WERI-Rb-1 (cell line): Measurements from ENCODE around the gene CRMP1.

Experiments used
- DNase-seq: peaks from one replicate; pipeline ENCODE4 v3.0.0-alpha.2; 2020
- H3K27ac ChIP-seq: fragments of 250-450 bp; sonication (Bioruptor Pico); 2 replicates; pipeline ENCODE4 v1.5.1; 2020; ENCODE audit warnings: mild to moderate bottlenecking, moderate library complexity
- H3K27me3 ChIP-seq: fragments of 250-450 bp; sonication (Bioruptor Pico); 2 replicates; pipeline ENCODE4 v1.5.1; 2021; ENCODE audit warnings: mild to moderate bottlenecking, low read depth, moderate library complexity; ENCODE audit not compliant: insufficient read depth, severe bottlenecking
- H3K36me3 ChIP-seq: fragments of 250-450 bp; sonication (Bioruptor Pico); 2 replicates; pipeline ENCODE4 v1.5.1; 2020; ENCODE audit warnings: mild to moderate bottlenecking, moderate library complexity
- H3K4me3 ChIP-seq: 2 replicates; pipeline ENCODE4 v1.5.1; 2011; ENCODE audit warnings: low read depth, mild to moderate bottlenecking, control low read depth, low read length
- H3K9me3 ChIP-seq: fragments of 250-450 bp; sonication (Bioruptor Pico); 2 replicates; pipeline ENCODE4 v1.5.1; 2021; ENCODE audit warnings: mild to moderate bottlenecking, moderate library complexity; ENCODE audit not compliant: severe bottlenecking
- TF ChIP-seq, protein P1 (sequence below): IDR thresholded peaks from 2 replicates; pipeline ENCODE4 v1.5.1; 2011; ENCODE audit warnings: low read depth, mild to moderate bottlenecking, control low read depth, inconsistent platforms, low read length

Gene CRMP1

DNA sequence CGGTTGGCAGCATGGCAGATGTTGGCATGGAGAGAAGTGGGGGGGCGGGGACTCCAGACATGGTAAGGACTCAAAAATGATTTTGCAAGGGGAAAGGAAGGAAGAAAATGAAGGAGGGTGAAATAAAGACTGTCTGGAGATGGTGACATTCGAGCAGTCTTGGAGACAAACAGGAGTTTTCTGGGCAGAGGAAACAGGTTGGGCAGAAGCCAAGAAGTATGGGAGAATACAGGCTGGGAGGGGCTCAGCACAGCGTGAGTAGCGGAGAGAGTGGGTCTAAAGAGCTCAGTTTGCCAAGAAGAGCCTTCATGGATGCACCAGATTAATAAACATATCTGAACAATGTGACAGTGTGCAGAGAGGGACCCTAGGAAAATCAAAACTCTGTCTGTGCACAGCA, 13.3 kb upstream of the CRMP1 start:
- DNase-seq, result no peak
- no peaks in the 10 kb centered on the region for H3K27me3 ChIP-seq
- no peak overlapping the region for H3K27ac ChIP-seq
- TF ChIP-seq, protein P1, sequence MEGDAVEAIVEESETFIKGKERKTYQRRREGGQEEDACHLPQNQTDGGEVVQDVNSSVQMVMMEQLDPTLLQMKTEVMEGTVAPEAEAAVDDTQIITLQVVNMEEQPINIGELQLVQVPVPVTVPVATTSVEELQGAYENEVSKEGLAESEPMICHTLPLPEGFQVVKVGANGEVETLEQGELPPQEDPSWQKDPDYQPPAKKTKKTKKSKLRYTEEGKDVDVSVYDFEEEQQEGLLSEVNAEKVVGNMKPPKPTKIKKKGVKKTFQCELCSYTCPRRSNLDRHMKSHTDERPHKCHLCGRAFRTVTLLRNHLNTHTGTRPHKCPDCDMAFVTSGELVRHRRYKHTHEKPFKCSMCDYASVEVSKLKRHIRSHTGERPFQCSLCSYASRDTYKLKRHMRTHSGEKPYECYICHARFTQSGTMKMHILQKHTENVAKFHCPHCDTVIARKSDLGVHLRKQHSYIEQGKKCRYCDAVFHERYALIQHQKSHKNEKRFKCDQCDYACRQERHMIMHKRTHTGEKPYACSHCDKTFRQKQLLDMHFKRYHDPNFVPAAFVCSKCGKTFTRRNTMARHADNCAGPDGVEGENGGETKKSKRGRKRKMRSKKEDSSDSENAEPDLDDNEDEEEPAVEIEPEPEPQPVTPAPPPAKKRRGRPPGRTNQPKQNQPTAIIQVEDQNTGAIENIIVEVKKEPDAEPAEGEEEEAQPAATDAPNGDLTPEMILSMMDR, result no peak
- no peak overlapping the region for H3K4me3 ChIP-seq
- H3K9me3 ChIP-seq, result peaks cover 3% of the 10 kb centered on the region
- no peaks in the 10 kb centered on the region for H3K36me3 ChIP-seq

DNA sequence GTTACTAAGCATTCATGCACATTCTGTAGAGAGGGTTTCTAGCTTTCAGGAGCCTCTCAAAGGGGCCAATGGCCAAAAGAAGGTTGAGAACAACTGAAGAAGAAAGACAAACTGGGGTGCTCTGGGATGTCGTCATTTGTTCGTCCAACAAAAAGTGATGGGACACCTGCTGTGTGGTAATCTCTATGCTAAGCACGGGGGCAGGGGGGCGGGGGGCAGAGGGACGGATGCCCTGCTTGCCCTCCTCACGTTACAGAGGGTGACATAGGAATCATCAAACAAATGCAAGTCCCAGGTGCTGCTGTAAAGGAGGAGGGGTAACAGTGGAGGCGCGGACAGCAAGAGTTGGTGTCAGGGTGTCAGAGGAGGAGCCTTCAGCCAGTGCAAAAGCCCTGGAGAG, 12.8 kb upstream of the CRMP1 start:
- DNase-seq, result no peak
- H3K36me3 ChIP-seq, result no peaks in the 10 kb centered on the region
- TF ChIP-seq, protein P1, result no peak
- peaks cover 3% of the 10 kb centered on the region for H3K9me3 ChIP-seq
- H3K27ac ChIP-seq, result no peak overlapping the region
- no peak overlapping the region for H3K4me3 ChIP-seq
- H3K27me3 ChIP-seq, result no peaks in the 10 kb centered on the region

DNA sequence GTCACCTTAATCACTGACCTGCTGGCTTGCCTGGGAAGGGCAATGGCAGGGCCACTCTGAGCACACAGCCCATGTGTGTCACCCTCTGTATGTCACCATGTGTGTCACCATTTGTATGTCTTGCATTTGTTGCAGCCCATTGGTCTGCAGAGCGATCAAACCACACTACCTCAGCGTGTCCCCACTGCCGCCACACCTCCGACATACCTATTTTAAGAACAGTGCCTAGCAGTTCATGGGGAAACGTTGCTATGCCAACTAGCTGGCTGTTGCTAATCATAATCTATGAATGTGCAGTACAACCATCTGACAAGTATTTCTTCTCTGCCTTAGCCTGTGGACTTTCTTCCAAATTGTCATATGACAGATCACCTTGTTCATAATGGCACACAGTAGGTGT, 8.0 kb upstream of the CRMP1 start:
- Histone ChIP-seq H3K9me3 (peaks cover 6% of the 10 kb centered on the region), H3K4me3 (no peak overlapping the region), H3K36me3 (no peaks in the 10 kb centered on the region), H3K27me3 (no peaks in the 10 kb centered on the region), H3K27ac (no peak overlapping the region)
- no peak for DNase-seq
- TF ChIP-seq, protein P1, result no peak

DNA sequence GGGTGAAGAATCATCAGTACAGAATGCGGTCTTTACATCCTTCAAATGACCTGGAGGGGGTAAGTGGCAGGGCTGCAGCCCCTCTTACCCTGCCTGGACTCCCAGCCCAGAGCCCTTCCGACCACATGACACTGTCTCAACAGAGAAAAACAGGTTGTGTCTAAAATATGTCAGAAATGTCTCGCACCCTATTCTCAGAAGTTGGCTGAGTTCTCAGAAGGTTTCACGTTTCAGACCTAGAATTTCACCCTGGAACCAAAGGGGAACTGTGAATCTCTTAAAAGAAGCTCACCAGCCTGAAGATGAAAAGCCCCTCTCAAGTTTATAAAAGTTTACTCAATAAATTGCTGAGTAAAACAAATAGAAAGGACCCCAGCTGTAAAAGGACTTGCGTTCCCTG, 7.0 kb upstream of the CRMP1 start:
- Histone ChIP-seq H3K27ac (no peak overlapping the region), H3K27me3 (no peaks in the 10 kb centered on the region), H3K36me3 (no peaks in the 10 kb centered on the region), H3K4me3 (no peak overlapping the region), H3K9me3 (peaks cover 6% of the 10 kb centered on the region)
- DNase-seq, result no peak
- TF ChIP-seq, protein P1, result no peak

DNA sequence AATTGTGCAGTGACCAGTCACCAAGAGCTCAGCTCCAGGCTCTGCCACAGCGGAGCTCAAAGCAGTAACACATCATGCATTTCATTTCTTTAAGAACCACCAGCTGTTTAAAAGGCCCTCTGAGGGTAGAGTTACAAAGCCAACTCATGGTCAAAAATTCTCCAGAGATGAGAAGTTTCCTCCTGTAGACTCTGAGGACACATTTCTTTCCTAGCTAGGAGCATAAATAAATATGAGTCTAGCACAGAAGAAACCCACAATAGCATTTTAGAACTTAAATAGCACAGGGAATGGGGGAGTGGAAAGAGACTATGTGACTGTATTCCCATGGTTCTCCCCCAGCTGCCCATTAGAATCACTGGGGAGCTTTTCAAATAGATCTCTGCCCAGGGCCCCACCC, 6.5 kb upstream of the CRMP1 start:
- Histone ChIP-seq H3K36me3 (no peaks in the 10 kb centered on the region), H3K4me3 (no peak overlapping the region), H3K27ac (no peak overlapping the region), H3K9me3 (peaks cover 6% of the 10 kb centered on the region), H3K27me3 (no peaks in the 10 kb centered on the region)
- DNase-seq, result no peak
- TF ChIP-seq, protein P1, result no peak

DNA sequence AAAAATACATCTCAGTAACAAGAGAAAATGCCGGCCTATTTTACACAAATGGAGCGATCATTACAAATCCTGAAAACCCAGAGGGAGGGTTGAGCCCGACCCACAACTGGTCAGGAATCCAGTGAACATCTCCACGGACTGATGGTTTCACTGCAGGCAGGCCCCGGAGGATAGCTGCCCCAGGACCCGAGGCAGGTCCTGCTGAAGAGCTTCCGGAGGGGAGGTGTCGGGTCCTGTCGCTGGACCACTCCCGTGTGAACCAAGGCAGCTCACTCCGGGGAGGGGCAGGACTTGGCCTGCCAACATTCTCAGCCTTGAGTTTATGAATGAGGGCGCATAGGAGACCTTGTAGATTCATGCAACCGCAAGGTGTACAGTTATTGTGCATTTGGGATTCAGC, 4.8 kb upstream of the CRMP1 start:
- H3K4me3 ChIP-seq, result no peak overlapping the region
- no peaks in the 10 kb centered on the region for H3K27me3 ChIP-seq
- no peaks in the 10 kb centered on the region for H3K36me3 ChIP-seq
- TF ChIP-seq, protein P1, result no peak
- no peak overlapping the region for H3K27ac ChIP-seq
- DNase-seq, result no peak
- peaks cover 6% of the 10 kb centered on the region for H3K9me3 ChIP-seq
